GM13976 (cell line): Measurements from ENCODE around the gene INO80E.
"Not testable (repeated sequence)": the region's sequence is repeated elsewhere in the genome, so short reads cannot be mapped to it uniquely, and the experiment has no call there.

Experiments used
- DNase-seq: peaks from one replicate; pipeline ENCODE4 v3.0.0; 2012; ENCODE audit warnings: low spot score
- in situ Hi-C: fragments of 300-500 bp; cut with MboI; formaldehyde crosslinking; loops from one replicate; pipeline ENCODE4 v1.12.0; 2022; ENCODE audit warnings: low sequenced_read_pairs, mixed read lengths, inconsistent platforms; ENCODE audit not compliant: unreplicated experiment
- TF ChIP-seq, protein P1 (sequence below): IDR thresholded peaks from 2 replicates; pipeline ENCODE4 v1.5.1; 2012; ENCODE audit warnings: borderline replicate concordance, mild to moderate bottlenecking; ENCODE audit not compliant: insufficient read depth; ENCODE audit errors: extremely low read depth, missing control alignments, control extremely low read depth

INO80E gene, protein sequence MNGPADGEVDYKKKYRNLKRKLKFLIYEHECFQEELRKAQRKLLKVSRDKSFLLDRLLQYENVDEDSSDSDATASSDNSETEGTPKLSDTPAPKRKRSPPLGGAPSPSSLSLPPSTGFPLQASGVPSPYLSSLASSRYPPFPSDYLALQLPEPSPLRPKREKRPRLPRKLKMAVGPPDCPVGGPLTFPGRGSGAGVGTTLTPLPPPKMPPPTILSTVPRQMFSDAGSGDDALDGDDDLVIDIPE

DNA sequence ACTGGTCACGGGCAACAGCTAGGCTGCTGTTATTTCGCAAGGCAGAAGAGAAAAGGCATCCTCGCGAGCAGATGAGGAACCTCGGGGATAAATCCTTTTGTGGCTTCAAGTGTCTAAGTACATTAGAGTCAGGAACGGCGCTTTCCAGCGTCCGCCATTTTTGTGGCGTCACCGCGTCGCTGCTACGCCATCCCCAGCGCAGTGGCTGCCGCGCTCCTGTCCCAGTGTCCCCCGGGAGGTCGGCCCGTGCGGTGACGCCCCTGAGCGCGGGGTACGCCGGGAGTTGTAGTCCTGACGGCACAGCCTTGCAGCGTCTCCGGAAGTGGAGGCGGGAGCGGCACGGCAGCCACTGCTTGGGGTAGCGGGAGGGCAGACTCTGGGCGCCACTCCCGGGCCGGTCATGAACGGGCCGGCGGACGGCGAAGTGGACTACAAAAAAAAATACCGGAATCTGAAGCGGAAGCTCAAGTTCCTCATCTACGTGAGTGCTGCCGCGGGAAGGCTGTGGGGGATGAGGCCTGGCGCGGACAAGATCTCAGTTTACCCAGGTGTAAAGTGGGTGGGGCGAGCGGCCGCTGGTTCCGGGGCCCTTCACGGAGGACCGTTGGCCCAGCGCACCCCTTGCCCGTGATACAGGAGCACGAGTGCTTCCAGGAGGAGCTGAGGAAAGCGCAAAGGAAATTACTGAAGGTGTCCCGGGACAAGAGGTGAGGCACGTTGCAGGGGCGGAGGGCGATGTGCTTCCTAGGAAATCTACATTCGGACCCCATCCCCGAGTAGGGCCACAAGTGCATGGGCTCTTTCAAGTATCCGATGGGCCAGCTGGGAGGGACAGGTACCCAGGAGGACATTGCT, at the start of gene INO80E:
TSS of gene INO80E (plus strand) at position 331 of the 855 bp plus-strand sequence. CDS start at position 401, 70 bp downstream.
- in situ Hi-C loops: no loop called here
- TF ChIP-seq, protein P1, sequence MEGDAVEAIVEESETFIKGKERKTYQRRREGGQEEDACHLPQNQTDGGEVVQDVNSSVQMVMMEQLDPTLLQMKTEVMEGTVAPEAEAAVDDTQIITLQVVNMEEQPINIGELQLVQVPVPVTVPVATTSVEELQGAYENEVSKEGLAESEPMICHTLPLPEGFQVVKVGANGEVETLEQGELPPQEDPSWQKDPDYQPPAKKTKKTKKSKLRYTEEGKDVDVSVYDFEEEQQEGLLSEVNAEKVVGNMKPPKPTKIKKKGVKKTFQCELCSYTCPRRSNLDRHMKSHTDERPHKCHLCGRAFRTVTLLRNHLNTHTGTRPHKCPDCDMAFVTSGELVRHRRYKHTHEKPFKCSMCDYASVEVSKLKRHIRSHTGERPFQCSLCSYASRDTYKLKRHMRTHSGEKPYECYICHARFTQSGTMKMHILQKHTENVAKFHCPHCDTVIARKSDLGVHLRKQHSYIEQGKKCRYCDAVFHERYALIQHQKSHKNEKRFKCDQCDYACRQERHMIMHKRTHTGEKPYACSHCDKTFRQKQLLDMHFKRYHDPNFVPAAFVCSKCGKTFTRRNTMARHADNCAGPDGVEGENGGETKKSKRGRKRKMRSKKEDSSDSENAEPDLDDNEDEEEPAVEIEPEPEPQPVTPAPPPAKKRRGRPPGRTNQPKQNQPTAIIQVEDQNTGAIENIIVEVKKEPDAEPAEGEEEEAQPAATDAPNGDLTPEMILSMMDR: no peak

DNA sequence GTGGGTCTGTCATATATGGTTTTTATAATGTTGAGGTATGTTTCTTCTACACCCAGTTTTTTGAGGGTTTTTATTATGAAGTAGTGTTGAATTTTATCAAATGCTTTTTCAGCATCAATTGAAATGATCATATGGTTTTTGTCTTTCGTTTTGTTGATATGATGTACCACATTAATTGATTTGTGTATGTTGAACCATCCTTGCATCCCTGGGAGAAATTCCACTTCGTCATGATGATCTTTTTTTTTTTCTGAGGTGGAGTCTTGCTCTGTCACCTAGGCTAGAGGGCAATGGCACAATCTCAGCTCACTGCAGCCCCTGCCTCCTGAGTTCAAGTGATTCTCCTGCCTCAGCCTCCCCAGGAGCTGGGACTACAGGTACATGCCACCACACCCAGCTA, 48.1 kb upstream of the INO80E start:
- in situ Hi-C loops: no loop called here
- TF ChIP-seq, protein P1: no peak
- no peak for DNase-seq

More for the DNA sequence above, at the start of gene INO80E:
- DNase-seq: peak; percentile 100

DNA sequence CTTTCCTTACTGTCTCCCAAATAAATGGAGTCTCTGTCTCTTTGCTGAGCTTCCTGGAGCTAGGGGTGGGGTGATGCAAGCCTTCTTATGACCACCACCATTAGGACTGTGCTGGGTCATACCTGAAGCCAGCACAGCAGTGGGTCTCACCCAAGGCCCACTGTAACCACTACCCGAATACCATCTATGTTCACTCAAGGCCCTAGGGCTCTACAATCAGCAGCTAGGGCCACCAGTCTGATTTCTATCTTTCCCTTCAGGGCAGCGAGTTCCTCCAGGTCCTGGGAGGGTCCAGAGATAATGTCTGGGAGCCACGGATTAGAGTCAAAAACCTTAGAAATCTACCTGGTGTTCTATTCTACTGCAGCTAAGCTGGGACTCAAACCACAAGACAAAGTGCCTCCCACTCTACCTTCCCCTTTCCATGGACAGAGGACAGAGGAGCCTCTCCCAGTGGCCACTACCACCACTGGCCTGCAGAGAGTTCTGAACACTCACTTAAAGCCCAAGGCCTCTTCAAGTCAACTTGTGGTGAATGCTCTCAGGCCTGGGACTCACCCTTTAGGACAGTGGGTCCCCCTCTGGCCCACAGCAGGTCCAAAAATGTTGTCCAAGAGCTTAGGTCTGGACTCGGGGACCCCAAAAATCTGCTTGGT, 45.1 kb upstream of the INO80E start:
- no peak for DNase-seq
- TF ChIP-seq, protein P1: no peak
- in situ Hi-C loops: no loop called here

DNA sequence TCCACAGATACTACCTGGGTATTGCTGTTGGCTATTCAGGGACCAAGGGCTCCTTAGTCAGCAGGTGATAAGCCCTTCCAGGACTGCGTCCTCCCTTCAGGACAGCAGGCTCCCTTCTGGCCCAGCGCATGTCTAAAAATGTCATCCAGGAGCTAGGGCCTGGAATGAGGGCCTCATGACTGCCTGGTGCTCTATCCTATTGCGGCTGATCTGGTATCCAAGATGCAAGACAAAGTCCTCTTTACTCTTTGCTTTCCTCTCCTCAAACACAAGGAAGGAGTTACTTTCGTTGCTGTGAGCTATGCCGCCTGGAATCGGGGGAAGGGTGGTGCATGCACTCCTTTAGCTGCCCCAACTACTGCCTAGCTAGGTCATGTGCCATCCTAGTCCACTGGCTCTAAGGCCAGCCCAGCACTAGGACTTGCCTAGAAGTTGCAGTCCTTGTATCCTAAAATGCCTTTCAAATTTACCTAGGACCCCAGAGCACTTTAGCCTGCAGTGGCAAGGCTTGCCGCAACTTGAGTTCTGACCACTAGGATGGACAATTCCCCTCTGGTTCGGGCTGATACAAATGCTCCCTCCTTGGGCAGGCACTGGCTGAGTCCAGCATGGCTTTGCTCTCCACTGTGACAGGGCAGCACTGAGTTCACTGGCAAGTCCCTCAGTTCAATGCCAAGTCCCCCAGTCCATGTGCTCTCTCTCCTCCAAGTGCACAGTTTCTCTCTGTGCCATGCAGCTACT, 44.2 kb upstream of the INO80E start:
- in situ Hi-C loops: no loop called here
- TF ChIP-seq, protein P1: no peak
- no peak for DNase-seq

DNA sequence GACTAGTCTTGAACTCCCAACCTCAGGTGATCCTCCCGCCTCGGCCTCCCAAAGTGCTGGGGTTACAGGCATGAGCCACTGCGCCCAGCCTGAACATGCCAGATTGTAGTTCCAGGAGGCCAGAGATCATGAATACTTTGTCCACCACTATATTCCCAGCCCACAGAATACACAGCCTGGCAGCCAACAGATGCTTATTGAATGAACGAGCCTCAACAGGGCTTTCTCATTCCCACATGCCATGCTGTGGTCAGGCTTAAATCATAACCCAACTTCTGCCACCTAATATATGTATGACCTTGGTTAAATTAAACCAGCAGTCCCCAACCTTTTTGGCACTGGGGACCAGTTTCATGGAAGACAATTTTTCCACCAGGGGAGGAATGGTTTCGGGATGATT, 37.3 kb upstream of the INO80E start:
- in situ Hi-C loops: no loop called here
- TF ChIP-seq, protein P1: no peak

DNA sequence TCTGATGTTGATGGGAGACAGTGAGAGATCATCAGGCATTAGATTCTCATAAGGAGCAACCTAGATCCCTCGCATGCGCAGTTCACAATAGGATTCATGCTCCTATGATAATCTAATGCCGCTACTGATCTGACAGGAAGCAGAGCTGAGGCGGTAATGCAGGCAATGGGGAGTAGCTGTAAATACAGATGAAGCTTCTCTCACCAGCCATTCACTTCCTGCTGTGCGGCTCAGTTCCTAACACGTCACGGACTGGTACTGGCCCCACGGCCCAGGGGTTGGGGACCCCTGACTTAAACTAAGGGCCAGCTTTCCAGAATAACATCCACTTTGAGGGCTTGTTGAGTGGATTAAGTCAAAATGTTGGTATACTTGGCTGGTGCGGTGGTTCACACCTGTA, 36.7 kb upstream of the INO80E start:
- TF ChIP-seq, protein P1: no peak
- in situ Hi-C loops: no loop called here
- DNase-seq: no peak

More for the DNA sequence above, 37.3 kb upstream of the INO80E start:
- DNase-seq: no peak

DNA sequence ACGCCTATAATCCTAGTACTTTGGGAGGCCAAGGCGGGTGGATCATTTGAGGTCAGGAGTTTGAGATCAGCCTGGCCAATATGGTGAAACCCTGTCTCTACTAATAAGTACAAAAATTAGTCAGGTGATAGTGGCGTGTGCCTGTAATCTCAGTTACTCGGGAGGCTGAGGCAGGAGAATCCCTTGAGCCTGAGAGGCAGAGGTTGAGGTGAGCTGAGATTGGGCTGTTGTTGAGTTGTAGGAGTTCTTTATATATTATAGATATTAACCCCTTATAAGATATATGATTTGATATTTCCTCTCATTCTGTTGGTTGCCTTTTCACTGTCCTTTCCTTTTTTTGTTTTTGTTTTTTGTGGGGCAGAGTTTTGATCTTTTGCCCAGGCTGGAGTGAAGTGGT, 36.2 kb upstream of the INO80E start:
- DNase-seq, in situ Hi-C loops: not testable (repeated sequence)
